MM.1S (cell line): Measurements from ENCODE around the gene SKIDA1.
A peak's percentile ranks its signal among the peaks of the same experiment; 100 is the strongest.

ENCODE experiments used
- DNase-seq: peaks from one replicate; pipeline ENCODE4 v3.0.0-alpha.2; 2015
- H2AFZ ChIP-seq: fragments of 300-600 bp; sonication (generic); 2 replicates; pipeline ENCODE4 v1.6.0; 2016; ENCODE audit warnings: antibody characterized with exemption, low read length
- H3F3A ChIP-seq: fragments of 300-600 bp; sonication (generic); 2 replicates; pipeline ENCODE4 v1.6.1; 2016; ENCODE audit warnings: mild to moderate bottlenecking, antibody characterized with exemption, low read length, moderate library complexity, mixed read lengths; ENCODE audit not compliant: insufficient read depth
- H3K27ac ChIP-seq: fragments of 300-600 bp; sonication (generic); 2 replicates; pipeline ENCODE4 v1.5.1; 2016; ENCODE audit warnings: mild to moderate bottlenecking, low read length
- H3K27me3 ChIP-seq: fragments of 300-600 bp; sonication (generic); replicated peaks from 2 replicates; pipeline ENCODE4 v1.6.0; 2016; ENCODE audit warnings: low read length; ENCODE audit not compliant: insufficient read depth
- H3K36me3 ChIP-seq: fragments of 300-600 bp; sonication (generic); replicated peaks from 2 replicates; pipeline ENCODE4 v1.6.1; 2016; ENCODE audit warnings: mild to moderate bottlenecking, low read length, mixed read lengths; ENCODE audit not compliant: insufficient read depth
- H3K4me1 ChIP-seq: fragments of 300-600 bp; sonication (generic); 2 replicates; pipeline ENCODE4 v1.6.1; 2016; ENCODE audit warnings: low read length, mixed read lengths
- H3K4me2 ChIP-seq: fragments of 300-600 bp; sonication (generic); 2 replicates; pipeline ENCODE4 v1.6.0; 2016; ENCODE audit warnings: low read depth, low read length
- H3K4me3 ChIP-seq: fragments of 300-600 bp; sonication (generic); 2 replicates; pipeline ENCODE4 v1.5.1; 2016; ENCODE audit warnings: low read length, mixed read lengths
- H3K79me2 ChIP-seq: fragments of 300-600 bp; sonication (generic); 2 replicates; pipeline ENCODE4 v1.6.1; 2016; ENCODE audit warnings: mixed run types, low read length, mixed read lengths
- H3K9ac ChIP-seq: fragments of 300-600 bp; sonication (generic); 2 replicates; pipeline ENCODE4 v1.6.1; 2016; ENCODE audit warnings: low read length, mixed read lengths
- H3K9me2 ChIP-seq: fragments of 300-600 bp; sonication (generic); replicated peaks from 2 replicates; pipeline ENCODE4 v1.6.1; 2016; ENCODE audit warnings: mild to moderate bottlenecking, low read length, mixed read lengths; ENCODE audit not compliant: insufficient read depth
- H3K9me3 ChIP-seq: fragments of 300-600 bp; sonication (generic); replicated peaks from 2 replicates; pipeline ENCODE4 v1.6.1; 2016; ENCODE audit warnings: mild to moderate bottlenecking, low read length, mixed read lengths; ENCODE audit not compliant: insufficient read depth
- H4K20me1 ChIP-seq: fragments of 300-600 bp; sonication (generic); 2 replicates; pipeline ENCODE4 v1.6.1; 2016; ENCODE audit warnings: mild to moderate bottlenecking, low read length, moderate library complexity, mixed read lengths; ENCODE audit not compliant: insufficient read depth
- EZH2 ChIP-seq: fragments of 300-600 bp; sonication (generic); optimal IDR thresholded peaks from 2 replicates; pipeline ENCODE3; 2017; ENCODE audit warnings: low read depth, mild to moderate bottlenecking, antibody characterized with exemption, low read length, mixed read lengths
- EZH2phosphoT487 ChIP-seq: fragments of 300-600 bp; sonication (generic); IDR thresholded peaks from 2 replicates; pipeline ENCODE4 v1.6.1; 2018; ENCODE audit warnings: antibody characterized with exemption, low read length
- TF ChIP-seq, protein P1 (sequence below): fragments of 300-600 bp; sonication (generic); IDR thresholded peaks from 2 replicates; pipeline ENCODE4 v1.5.1; 2016; ENCODE audit warnings: antibody characterized with exemption, low read length, mixed read lengths

Gene SKIDA1

DNA sequence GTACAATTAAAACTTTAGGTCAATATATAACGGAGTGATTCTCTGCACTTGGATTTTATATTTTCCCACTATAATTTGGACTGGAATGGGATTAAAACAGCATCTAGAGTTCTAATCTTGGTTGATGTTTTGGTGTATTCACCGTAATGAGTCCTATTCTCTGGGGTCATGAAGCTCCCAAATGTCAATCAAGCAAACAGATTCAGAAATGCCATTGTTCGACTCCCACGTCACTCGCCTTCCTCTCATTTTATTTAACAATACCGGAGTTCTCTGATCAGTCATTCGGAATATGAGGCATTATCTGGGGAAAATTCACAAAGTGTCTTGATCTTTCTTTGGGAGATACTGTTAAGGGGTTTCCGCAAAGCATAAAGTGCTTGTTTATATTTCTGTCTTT lies 26.5 kb downstream of the SKIDA1 start:
- Histone ChIP-seq H2AFZ (no peak overlapping the region), H4K20me1 (no peaks in the 10 kb centered on the region), H3K9me3 (no peaks in the 10 kb centered on the region), H3K4me1 (no peaks in the 10 kb centered on the region), H3F3A (peaks cover 3% of the 10 kb centered on the region; the same call in 1 of the 2 replicates), H3K9ac (no peak overlapping the region), H3K79me2 (no peaks in the 10 kb centered on the region), H3K4me2 (no peak overlapping the region), H3K27ac (no peak overlapping the region), H3K27me3 (peaks cover 47% of the 10 kb centered on the region), H3K9me2 (no peaks in the 10 kb centered on the region), H3K36me3 (no peaks in the 10 kb centered on the region), H3K4me3 (no peak overlapping the region)
- no peak for TF ChIP-seq EZH2phosphoT487
- TF ChIP-seq, protein P1, sequence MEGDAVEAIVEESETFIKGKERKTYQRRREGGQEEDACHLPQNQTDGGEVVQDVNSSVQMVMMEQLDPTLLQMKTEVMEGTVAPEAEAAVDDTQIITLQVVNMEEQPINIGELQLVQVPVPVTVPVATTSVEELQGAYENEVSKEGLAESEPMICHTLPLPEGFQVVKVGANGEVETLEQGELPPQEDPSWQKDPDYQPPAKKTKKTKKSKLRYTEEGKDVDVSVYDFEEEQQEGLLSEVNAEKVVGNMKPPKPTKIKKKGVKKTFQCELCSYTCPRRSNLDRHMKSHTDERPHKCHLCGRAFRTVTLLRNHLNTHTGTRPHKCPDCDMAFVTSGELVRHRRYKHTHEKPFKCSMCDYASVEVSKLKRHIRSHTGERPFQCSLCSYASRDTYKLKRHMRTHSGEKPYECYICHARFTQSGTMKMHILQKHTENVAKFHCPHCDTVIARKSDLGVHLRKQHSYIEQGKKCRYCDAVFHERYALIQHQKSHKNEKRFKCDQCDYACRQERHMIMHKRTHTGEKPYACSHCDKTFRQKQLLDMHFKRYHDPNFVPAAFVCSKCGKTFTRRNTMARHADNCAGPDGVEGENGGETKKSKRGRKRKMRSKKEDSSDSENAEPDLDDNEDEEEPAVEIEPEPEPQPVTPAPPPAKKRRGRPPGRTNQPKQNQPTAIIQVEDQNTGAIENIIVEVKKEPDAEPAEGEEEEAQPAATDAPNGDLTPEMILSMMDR, result no peak
- no peak for TF ChIP-seq EZH2
- DNase-seq, result no peak

DNA sequence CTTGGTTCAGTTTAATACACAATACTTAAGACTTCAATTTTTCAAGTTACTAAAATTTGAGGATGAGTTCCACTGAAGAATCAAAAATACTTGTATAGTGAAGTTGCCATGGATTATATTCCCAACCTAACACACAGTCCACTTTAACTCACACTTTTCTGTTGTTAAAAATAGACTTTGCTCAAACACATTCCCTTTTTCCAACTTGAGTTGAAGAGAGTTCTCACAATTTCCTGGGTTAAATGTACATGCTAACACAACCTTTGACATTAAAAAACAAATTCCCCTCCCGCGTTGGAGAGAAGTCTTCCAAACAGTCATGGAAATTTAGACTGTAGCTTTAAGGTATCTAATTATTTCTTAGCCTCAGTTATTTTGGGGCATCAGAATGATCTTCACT lies 27.1 kb downstream of the SKIDA1 start:
- H3K4me2 ChIP-seq, result no peak overlapping the region
- no peaks in the 10 kb centered on the region for H3K9me3 ChIP-seq
- no peaks in the 10 kb centered on the region for H3K9me2 ChIP-seq
- H2AFZ ChIP-seq, result no peak overlapping the region
- H4K20me1 ChIP-seq, result no peaks in the 10 kb centered on the region
- peaks cover 47% of the 10 kb centered on the region for H3K27me3 ChIP-seq
- H3K79me2 ChIP-seq, result no peaks in the 10 kb centered on the region
- H3K36me3 ChIP-seq, result no peaks in the 10 kb centered on the region
- TF ChIP-seq EZH2phosphoT487, result no peak
- TF ChIP-seq EZH2, result no peak
- TF ChIP-seq, protein P1, result no peak
- no peak overlapping the region for H3K9ac ChIP-seq
- no peak for DNase-seq
- no peaks in the 10 kb centered on the region for H3K4me1 ChIP-seq
- no peak overlapping the region for H3K4me3 ChIP-seq
- H3F3A ChIP-seq, result peaks cover 3% of the 10 kb centered on the region; the same call in 1 of the 2 replicates
- no peak overlapping the region for H3K27ac ChIP-seq

DNA sequence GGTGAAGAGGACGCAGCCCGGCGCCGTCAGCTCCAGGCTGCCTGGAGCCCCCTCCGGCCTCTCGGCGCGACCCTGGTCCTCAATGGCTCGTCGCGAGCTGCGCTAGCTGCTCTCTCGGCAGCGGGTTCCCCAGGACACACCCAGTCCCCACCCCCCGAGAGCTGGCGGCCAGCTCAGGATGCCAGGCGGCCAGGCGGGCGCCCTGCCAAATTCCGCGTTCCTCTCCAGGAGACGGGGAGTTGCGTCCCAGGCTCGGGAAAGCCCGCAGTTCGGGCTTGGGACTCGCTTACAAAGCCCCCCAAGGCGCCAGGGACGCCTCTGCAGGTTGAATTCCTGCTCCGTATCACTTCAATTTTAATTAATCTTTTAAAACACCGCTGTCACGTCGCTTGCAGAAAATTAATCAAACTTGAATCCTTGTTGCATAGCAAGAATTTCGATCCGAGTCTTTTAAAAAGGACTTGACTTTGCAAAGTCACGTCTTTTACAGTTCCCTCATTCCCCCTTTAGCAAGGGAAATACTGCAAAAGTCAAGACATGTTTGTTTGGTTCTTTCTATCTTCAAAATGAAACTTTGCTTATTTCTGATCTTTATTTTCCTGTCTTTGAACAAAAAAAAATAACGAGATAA lies 28.2 kb downstream of the SKIDA1 start:
- Histone ChIP-seq H4K20me1 (no peaks in the 10 kb centered on the region), H3K27ac (no peak overlapping the region), H3K4me2 (peak overlapping the region; percentile 100), H3K79me2 (no peaks in the 10 kb centered on the region), H3K9me2 (no peaks in the 10 kb centered on the region), H3F3A (peaks cover 3% of the 10 kb centered on the region; the same call in 1 of the 2 replicates), H3K27me3 (peaks cover 47% of the 10 kb centered on the region), H3K36me3 (no peaks in the 10 kb centered on the region), H3K4me1 (no peaks in the 10 kb centered on the region), H3K9me3 (no peaks in the 10 kb centered on the region), H3K9ac (no peak overlapping the region; the same call in 1 of the 2 replicates), H3K4me3 (peak overlapping the region; percentile 84), H2AFZ (peak overlapping the region; percentile 99)
- TF ChIP-seq, protein P1, result no peak
- no peak for TF ChIP-seq EZH2
- no peak for TF ChIP-seq EZH2phosphoT487
- peak; percentile 30 for DNase-seq
